ENCODE results near the gene PTPN6.

DNA sequence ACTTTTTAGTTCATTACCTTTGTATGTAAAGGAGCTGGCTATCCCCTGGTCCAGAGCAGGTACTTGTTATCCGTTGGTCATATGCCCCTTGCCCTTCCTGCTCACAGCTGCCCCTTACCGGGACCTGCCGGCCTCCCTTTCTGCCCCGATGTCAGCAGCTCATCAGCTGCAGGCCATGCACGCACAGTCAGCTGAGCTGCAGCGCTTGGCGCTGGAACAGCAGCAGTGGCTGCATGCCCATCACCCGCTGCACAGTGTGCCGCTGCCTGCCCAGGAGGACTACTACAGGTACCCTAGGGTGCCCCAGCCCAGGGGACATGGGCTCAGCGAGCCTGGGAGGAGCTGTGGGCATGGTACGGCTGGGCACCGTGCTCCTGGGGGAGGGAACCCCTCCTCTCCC, 9.9 kb upstream of the PTPN6 start:
- TF ChIP-seq, protein P1, sequence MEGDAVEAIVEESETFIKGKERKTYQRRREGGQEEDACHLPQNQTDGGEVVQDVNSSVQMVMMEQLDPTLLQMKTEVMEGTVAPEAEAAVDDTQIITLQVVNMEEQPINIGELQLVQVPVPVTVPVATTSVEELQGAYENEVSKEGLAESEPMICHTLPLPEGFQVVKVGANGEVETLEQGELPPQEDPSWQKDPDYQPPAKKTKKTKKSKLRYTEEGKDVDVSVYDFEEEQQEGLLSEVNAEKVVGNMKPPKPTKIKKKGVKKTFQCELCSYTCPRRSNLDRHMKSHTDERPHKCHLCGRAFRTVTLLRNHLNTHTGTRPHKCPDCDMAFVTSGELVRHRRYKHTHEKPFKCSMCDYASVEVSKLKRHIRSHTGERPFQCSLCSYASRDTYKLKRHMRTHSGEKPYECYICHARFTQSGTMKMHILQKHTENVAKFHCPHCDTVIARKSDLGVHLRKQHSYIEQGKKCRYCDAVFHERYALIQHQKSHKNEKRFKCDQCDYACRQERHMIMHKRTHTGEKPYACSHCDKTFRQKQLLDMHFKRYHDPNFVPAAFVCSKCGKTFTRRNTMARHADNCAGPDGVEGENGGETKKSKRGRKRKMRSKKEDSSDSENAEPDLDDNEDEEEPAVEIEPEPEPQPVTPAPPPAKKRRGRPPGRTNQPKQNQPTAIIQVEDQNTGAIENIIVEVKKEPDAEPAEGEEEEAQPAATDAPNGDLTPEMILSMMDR (conservative IDR thresholded peaks at IDR 0.05; ENCODE audit: low read length) = no peak
- TF ChIP-seq EZH2phosphoT487 (IDR thresholded peaks at IDR 0.05; ENCODE audit: borderline replicate concordance) = no peak

All from Loucy (cell line).